GM12878 (cell line): ENCODE results near the gene OR6N1. TPM values are rescaled to one million over a fixed set of nuclear protein-coding genes. Genes with fewer than 3 reads are reported as not detected.

ENCODE experiments used
- ATAC-seq: fragments of 200-7000 bp; cut with Tn5 transposase; 3 replicates; pipeline ENCODE4 v1.9.1; 2020; ENCODE audit warnings: mild to moderate bottlenecking, moderate library complexity
- BruUV-seq: library from RNA; stranded (reverse); fragments of 400-500 nt; replicated peaks from 2 replicates; lab custom pipeline; 2021; lab: Mats Ljungman, UMichigan
- CTCF ChIA-PET: fragments of 300-600 bp; sonication (Branson Sonifier 250); formaldehyde crosslinking; extraction: SDS; loops from one replicate; lab custom pipeline; 2021; ENCODE audit warnings: inconsistent platforms; lab: Yijun Ruan, JAX
- POLR2A ChIA-PET: fragments of 350-600 bp; formaldehyde crosslinking; extraction: SDS; loops from one replicate; lab custom pipeline; 2021; ENCODE audit warnings: inconsistent platforms; lab: Charles Lee
- RAD21 ChIA-PET: fragments of 300-600 bp; sonication (Branson Sonifier 250); formaldehyde crosslinking; loops from one replicate; lab custom pipeline; 2023; ENCODE audit warnings: antibody characterized with exemption; ENCODE audit not compliant: unreplicated experiment; lab: Charles Lee
- SMC1A ChIA-PET: fragments of 300-600 bp; sonication (Branson Sonifier 250); formaldehyde crosslinking; loops from one replicate; lab custom pipeline; 2023; ENCODE audit not compliant: unreplicated experiment, uncharacterized antibody; lab: Charles Lee
- DNase-seq: peaks from one replicate; pipeline ENCODE4 v3.0.0-alpha.2; 2011; ENCODE audit warnings: low read depth, low spot score
- FAIRE-seq: peaks from 3 replicates; lab custom pipeline; 2011; peaks lifted over from hg19 to GRCh38; lab: Jason Lieb, UNC
- H2AFZ ChIP-seq: 2 replicates; pipeline ENCODE4 v1.6.0; 2011; ENCODE audit warnings: low read depth, low read length, control low read depth; ENCODE audit not compliant: control insufficient read depth
- H3K27ac ChIP-seq: 2 replicates; pipeline ENCODE4 v1.5.1; 2011; ENCODE audit warnings: control low read depth; ENCODE audit not compliant: control insufficient read depth, insufficient read depth
- H3K27me3 ChIP-seq, 2 experiments: replicated peaks in 1 of 2; 2 replicates each; pipeline versions ENCODE4 v1.6.0 to v1.6.1; 2011; ENCODE audit warnings: low read length in 1 of 2; ENCODE audit not compliant: control insufficient read depth in 2 of 2, insufficient read depth in 2 of 2
- H3K36me3 ChIP-seq, 2 experiments: 2 replicates each; pipeline ENCODE4 v1.5.1; 2011; ENCODE audit warnings: low read length in 1 of 2; ENCODE audit not compliant: control insufficient read depth in 2 of 2, insufficient read depth in 2 of 2
- H3K4me1 ChIP-seq: 2 replicates; pipeline ENCODE4 v1.6.1; 2011; ENCODE audit warnings: mild to moderate bottlenecking, low read length, moderate library complexity, mixed read lengths; ENCODE audit not compliant: control insufficient read depth, insufficient read depth
- H3K4me2 ChIP-seq: 2 replicates; pipeline ENCODE4 v1.6.0; 2011; ENCODE audit warnings: control low read depth; ENCODE audit not compliant: control insufficient read depth, insufficient read depth
- H3K4me3 ChIP-seq: fragments of 200-600 bp; sonication (generic); 2 replicates; pipeline ENCODE4 v1.5.1; 2016
- H3K79me2 ChIP-seq: 2 replicates; pipeline ENCODE4 v1.6.0; 2011; ENCODE audit warnings: low read length; ENCODE audit not compliant: control insufficient read depth, insufficient read depth
- H3K9ac ChIP-seq: 2 replicates; pipeline ENCODE4 v1.8.0; 2011; ENCODE audit warnings: low read length, control low read depth, mixed read lengths; ENCODE audit not compliant: control insufficient read depth, insufficient read depth
- H3K9me3 ChIP-seq: replicated peaks from 3 replicates; pipeline ENCODE4 v1.5.1; 2011; ENCODE audit warnings: mild to moderate bottlenecking, low read length; ENCODE audit not compliant: control insufficient read depth, insufficient read depth
- H4K20me1 ChIP-seq: 2 replicates; pipeline ENCODE4 v1.6.0; 2011; ENCODE audit not compliant: control insufficient read depth, insufficient read depth
- BMI1 ChIP-seq: fragments of 450-650 bp; IDR thresholded peaks from 2 replicates; pipeline ENCODE4 v1.6.1; 2016; ENCODE audit warnings: mild to moderate bottlenecking, moderate library complexity, borderline replicate concordance
- CHD2 ChIP-seq: IDR thresholded peaks from 2 replicates; pipeline ENCODE4 v1.6.1; 2011; ENCODE audit warnings: low read depth, low read length, improper control_type of control experiment, borderline replicate concordance
- EGR1 ChIP-seq, 2 experiments: IDR thresholded peaks; 1 replicate in 1 of 2; 2 replicates in 1 of 2; pipeline ENCODE4 v1.6.1; 2011 to 2012; ENCODE audit warnings: low read depth in 2 of 2, low read length in 2 of 2, borderline replicate concordance in 1 of 2, mild to moderate bottlenecking in 1 of 2, moderate library complexity in 1 of 2
- GABPA ChIP-seq: IDR thresholded peaks from 2 replicates; pipeline ENCODE4 v1.6.1; 2014; ENCODE audit warnings: antibody characterized with exemption, low read depth, mild to moderate bottlenecking, inconsistent platforms
- HDAC6 ChIP-seq: fragments of 200-600 bp; sonication (generic); IDR thresholded peaks from one replicate; pipeline ENCODE4 v1.8.0; 2017; ENCODE audit warnings: antibody characterized with exemption; ENCODE audit not compliant: unreplicated experiment
- NFIC ChIP-seq: IDR thresholded peaks from 2 replicates; pipeline ENCODE4 v1.6.1; 2012; ENCODE audit warnings: low read depth, mild to moderate bottlenecking, inconsistent platforms, low read length, moderate library complexity
- TAF1 ChIP-seq: IDR thresholded peaks from 2 replicates; pipeline ENCODE4 v1.6.1; 2011; ENCODE audit warnings: mild to moderate bottlenecking, low read depth, low read length, borderline replicate concordance
- WRNIP1 ChIP-seq: IDR thresholded peaks from 2 replicates; pipeline ENCODE4 v1.6.1; 2011; ENCODE audit warnings: low read depth, low read length, improper control_type of control experiment, borderline replicate concordance
- ZNF24 ChIP-seq: fragments of 450-650 bp; IDR thresholded peaks from 2 replicates; pipeline ENCODE4 v1.6.1; 2017; ENCODE audit warnings: antibody characterized with exemption, mild to moderate bottlenecking
- ZNF384 ChIP-seq: IDR thresholded peaks from 2 replicates; pipeline ENCODE4 v1.6.1; 2012; ENCODE audit warnings: low read depth, mild to moderate bottlenecking, low read length, improper control_type of control experiment, borderline replicate concordance
- WGBS: methylation state at CpG from one replicate; pipeline ENCODE4 v1.1.6; 2016; ENCODE audit warnings: low lambda C conversion rate; ENCODE audit not compliant: insufficient replicate concordance, insufficient coverage; ENCODE audit errors: missing lambda C conversion rate; 5-methylcytosine and 5-hydroxymethylcytosine counted together
- in situ Hi-C: fragments of 300-500 bp; cut with MboI; formaldehyde crosslinking; loops from 9 replicates; pipeline ENCODE4 v1.14.3; 2018; ENCODE audit warnings: mixed read lengths
- intact Hi-C: fragments of 100-400 bp; cut with micrococcal nuclease; formaldehyde crosslinking; loops from one replicate; pipeline ENCODE4 v1.14.2; 2022; ENCODE audit not compliant: unreplicated experiment
- polyA plus RNA-seq, 11 experiments: library from polyadenylated mRNA; depleted of rRNA in 4 of 11; unstranded in 6 of 11; stranded (reverse) in 5 of 11; fragments of >200 nt; fragmentation: Nextera tagmentation in 4 of 11; fragmentation: Illumina TruSeq in 1 of 11; extraction: Ambion mirVana in 4 of 11; extraction: Trizol in 1 of 11; gene quantifications; 1 replicate in 1 of 11; 2 replicates in 10 of 11; pipeline versions ENCODE4 v1.2.1 to v1.2.3, GENCODE V29; 2011 to 2016; ENCODE audit warnings: inconsistent platforms in 2 of 11, missing spikeins in 2 of 11, low read depth in 1 of 11
- total RNA-seq, 4 experiments: library from RNA; depleted of rRNA in 3 of 4; stranded (reverse); fragments of >200 nt in 3 of 4; fragmentation: Illumina TruSeq in 1 of 4; extraction: Trizol in 1 of 4; gene quantifications; 2 replicates each; pipeline versions ENCODE4 v1.2.1 to v1.2.3, GENCODE V29; 2013 to 2021
- TF ChIP-seq, protein P1 (sequence below): fragments of 450-650 bp; IDR thresholded peaks from 2 replicates; pipeline ENCODE4 v1.6.1; 2017; ENCODE audit warnings: antibody characterized with exemption, mild to moderate bottlenecking, moderate library complexity
- TF ChIP-seq, protein P2 (sequence below): IDR thresholded peaks from 2 replicates; pipeline ENCODE4 v1.6.1; 2012; ENCODE audit warnings: low read depth, low read length, improper control_type of control experiment
- TF ChIP-seq, protein P3 (sequence below): fragments of 450-650 bp; IDR thresholded peaks from 2 replicates; pipeline ENCODE4 v1.6.1; 2016; ENCODE audit warnings: mild to moderate bottlenecking, moderate library complexity, borderline replicate concordance
- TF ChIP-seq, protein P4 (sequence below): fragments of 450-650 bp; IDR thresholded peaks from 2 replicates; pipeline ENCODE4 v1.6.1; 2017; ENCODE audit warnings: mild to moderate bottlenecking

The OR6N1 gene
- total and polyA plus RNA-seq, 10 of the 15 experiments (the other 5 are each of a cell fraction or from before 2014, with no cell fraction given) = not detected

DNA sequence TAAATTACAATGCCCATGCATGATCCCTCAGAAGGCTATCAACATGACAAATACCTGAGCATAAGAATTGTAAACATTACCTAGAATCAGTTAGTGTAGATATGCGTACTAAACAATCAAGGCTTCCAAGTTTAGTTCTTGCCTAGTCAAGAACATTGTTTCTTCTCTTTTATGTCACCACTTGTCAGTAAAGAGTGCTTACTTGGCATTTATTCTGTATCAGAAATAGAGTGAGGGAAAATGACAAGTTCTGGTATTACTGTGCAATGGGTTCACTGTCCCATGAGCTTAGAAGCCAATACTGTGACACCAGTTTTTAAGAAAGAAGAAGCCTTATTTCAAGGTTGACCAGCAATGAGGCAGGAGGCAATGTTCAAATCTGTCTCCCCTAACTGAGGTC, 31.7 kb upstream of the OR6N1 start (continued):
- TF ChIP-seq, protein P1, sequence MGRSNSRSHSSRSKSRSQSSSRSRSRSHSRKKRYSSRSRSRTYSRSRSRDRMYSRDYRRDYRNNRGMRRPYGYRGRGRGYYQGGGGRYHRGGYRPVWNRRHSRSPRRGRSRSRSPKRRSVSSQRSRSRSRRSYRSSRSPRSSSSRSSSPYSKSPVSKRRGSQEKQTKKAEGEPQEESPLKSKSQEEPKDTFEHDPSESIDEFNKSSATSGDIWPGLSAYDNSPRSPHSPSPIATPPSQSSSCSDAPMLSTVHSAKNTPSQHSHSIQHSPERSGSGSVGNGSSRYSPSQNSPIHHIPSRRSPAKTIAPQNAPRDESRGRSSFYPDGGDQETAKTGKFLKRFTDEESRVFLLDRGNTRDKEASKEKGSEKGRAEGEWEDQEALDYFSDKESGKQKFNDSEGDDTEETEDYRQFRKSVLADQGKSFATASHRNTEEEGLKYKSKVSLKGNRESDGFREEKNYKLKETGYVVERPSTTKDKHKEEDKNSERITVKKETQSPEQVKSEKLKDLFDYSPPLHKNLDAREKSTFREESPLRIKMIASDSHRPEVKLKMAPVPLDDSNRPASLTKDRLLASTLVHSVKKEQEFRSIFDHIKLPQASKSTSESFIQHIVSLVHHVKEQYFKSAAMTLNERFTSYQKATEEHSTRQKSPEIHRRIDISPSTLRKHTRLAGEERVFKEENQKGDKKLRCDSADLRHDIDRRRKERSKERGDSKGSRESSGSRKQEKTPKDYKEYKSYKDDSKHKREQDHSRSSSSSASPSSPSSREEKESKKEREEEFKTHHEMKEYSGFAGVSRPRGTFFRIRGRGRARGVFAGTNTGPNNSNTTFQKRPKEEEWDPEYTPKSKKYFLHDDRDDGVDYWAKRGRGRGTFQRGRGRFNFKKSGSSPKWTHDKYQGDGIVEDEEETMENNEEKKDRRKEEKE = no peak

DNA sequence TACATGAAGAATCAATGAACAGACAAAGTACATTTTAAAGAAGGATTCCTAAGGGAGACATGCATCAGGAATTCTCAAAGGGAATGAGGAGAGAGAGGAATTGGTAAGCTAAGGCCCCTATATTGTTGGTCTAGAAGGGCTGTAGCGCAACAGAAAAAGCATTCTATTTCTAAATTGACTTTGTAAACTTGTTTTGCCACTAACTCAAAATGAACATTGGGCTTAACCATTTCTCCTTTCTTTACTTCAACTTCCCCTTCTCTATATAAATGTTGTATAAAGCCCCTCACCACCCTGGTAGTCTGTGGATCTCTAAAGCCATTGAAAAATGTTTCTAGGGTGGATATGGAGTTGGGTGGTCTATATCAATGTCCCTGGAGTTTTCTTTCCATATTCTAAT, 29.4 kb upstream of the OR6N1 start:
- H3K4me1 ChIP-seq = no peaks in the 10 kb centered on the region
- intact Hi-C loops = loop anchor here (10.0 kb wide), 1 partner anchor 173 kb away; no protein-coding TSS in a partner anchor
- no TSS peak for BruUV-seq
- TF ChIP-seq CHD2 = no peak
- no peak for TF ChIP-seq EGR1 (IDR thresholded peaks at IDR 0.05; ENCODE audit: borderline replicate concordance in 1 of 2, low read depth in 2 of 2, low read length in 2 of 2)
- no peak for TF ChIP-seq NFIC
- TF ChIP-seq HDAC6 = no peak
- TF ChIP-seq, protein P2, sequence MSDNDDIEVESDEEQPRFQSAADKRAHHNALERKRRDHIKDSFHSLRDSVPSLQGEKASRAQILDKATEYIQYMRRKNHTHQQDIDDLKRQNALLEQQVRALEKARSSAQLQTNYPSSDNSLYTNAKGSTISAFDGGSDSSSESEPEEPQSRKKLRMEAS = no peak
- no peak for TF ChIP-seq TAF1
- TF ChIP-seq ZNF24 = no peak
- no peak for TF ChIP-seq GABPA
- TF ChIP-seq, protein P3, sequence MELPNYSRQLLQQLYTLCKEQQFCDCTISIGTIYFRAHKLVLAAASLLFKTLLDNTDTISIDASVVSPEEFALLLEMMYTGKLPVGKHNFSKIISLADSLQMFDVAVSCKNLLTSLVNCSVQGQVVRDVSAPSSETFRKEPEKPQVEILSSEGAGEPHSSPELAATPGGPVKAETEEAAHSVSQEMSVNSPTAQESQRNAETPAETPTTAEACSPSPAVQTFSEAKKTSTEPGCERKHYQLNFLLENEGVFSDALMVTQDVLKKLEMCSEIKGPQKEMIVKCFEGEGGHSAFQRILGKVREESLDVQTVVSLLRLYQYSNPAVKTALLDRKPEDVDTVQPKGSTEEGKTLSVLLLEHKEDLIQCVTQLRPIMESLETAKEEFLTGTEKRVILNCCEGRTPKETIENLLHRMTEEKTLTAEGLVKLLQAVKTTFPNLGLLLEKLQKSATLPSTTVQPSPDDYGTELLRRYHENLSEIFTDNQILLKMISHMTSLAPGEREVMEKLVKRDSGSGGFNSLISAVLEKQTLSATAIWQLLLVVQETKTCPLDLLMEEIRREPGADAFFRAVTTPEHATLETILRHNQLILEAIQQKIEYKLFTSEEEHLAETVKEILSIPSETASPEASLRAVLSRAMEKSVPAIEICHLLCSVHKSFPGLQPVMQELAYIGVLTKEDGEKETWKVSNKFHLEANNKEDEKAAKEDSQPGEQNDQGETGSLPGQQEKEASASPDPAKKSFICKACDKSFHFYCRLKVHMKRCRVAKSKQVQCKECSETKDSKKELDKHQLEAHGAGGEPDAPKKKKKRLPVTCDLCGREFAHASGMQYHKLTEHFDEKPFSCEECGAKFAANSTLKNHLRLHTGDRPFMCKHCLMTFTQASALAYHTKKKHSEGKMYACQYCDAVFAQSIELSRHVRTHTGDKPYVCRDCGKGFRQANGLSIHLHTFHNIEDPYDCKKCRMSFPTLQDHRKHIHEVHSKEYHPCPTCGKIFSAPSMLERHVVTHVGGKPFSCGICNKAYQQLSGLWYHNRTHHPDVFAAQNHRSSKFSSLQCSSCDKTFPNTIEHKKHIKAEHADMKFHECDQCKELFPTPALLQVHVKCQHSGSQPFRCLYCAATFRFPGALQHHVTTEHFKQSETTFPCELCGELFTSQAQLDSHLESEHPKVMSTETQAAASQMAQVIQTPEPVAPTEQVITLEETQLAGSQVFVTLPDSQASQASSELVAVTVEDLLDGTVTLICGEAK = no peak
- TF ChIP-seq ZNF384 = no peak
- no peak for TF ChIP-seq BMI1
- TF ChIP-seq, protein P4, sequence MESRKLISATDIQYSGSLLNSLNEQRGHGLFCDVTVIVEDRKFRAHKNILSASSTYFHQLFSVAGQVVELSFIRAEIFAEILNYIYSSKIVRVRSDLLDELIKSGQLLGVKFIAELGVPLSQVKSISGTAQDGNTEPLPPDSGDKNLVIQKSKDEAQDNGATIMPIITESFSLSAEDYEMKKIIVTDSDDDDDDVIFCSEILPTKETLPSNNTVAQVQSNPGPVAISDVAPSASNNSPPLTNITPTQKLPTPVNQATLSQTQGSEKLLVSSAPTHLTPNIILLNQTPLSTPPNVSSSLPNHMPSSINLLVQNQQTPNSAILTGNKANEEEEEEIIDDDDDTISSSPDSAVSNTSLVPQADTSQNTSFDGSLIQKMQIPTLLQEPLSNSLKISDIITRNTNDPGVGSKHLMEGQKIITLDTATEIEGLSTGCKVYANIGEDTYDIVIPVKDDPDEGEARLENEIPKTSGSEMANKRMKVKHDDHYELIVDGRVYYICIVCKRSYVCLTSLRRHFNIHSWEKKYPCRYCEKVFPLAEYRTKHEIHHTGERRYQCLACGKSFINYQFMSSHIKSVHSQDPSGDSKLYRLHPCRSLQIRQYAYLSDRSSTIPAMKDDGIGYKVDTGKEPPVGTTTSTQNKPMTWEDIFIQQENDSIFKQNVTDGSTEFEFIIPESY = no peak
- no peak for TF ChIP-seq WRNIP1

More for the DNA sequence above, 29.4 kb upstream of the OR6N1 start:
- FAIRE-seq = no peak
- Histone ChIP-seq H3K4me3 (no peak overlapping the region), H4K20me1 (no peaks in the 10 kb centered on the region), H3K27ac (no peak overlapping the region), H3K36me3 (no peaks in the 10 kb centered on the region), H2AFZ (no peak overlapping the region), H3K9me3 (no peaks in the 10 kb centered on the region), H3K79me2 (no peaks in the 10 kb centered on the region), H3K27me3 (no peaks in the 10 kb centered on the region; a peak in 1 of 4 replicates), H3K9ac (no peak overlapping the region), H3K4me2 (no peak overlapping the region)
- no peak for DNase-seq
- ATAC-seq = no peak
- CTCF ChIA-PET = no interaction called here
- WGBS = 64% methylated on average over 1 of the region's 1 CpG
- in situ Hi-C loops = no loop called here
- RAD21 ChIA-PET = interaction anchor here (1.1 kb wide), 1 partner anchor 196 kb away, joined by 3 read pairs; no protein-coding TSS in a partner anchor
- SMC1A ChIA-PET = no interaction called here
- POLR2A ChIA-PET = no interaction called here
